Hepatocyte (in vitro differentiated cells): ENCODE results near the gene NDUFB2. TPM values are rescaled to one million over a fixed set of nuclear protein-coding genes. Genes with fewer than 3 reads are reported as not detected.
"Not testable (repeated sequence)": the region's sequence is repeated elsewhere in the genome, so short reads cannot be mapped to it uniquely, and the experiment has no call there.

Source experiments
- DNase-seq: peaks from one replicate; pipeline ENCODE4 v3.0.0-alpha.2; 2016; ENCODE audit warnings: low spot score
- H2AFZ ChIP-seq: fragments of 200-600 bp; sonication (generic); 2 replicates; pipeline ENCODE4 v1.6.0; 2016; ENCODE audit warnings: antibody characterized with exemption, mild to moderate bottlenecking
- H3K27ac ChIP-seq: fragments of 200-600 bp; sonication (generic); 2 replicates; pipeline ENCODE4 v1.5.1; 2016; ENCODE audit warnings: mild to moderate bottlenecking
- H3K27me3 ChIP-seq: fragments of 200-600 bp; sonication (generic); 2 replicates; pipeline ENCODE4 v1.6.1; 2016
- H3K36me3 ChIP-seq: fragments of 200-600 bp; sonication (generic); replicated peaks from 2 replicates; pipeline ENCODE4 v1.5.1; 2016; ENCODE audit warnings: low read depth; ENCODE audit not compliant: insufficient read depth
- H3K4me1 ChIP-seq: fragments of 200-600 bp; sonication (generic); 2 replicates; pipeline ENCODE4 v1.5.1; 2016; ENCODE audit warnings: mild to moderate bottlenecking, moderate library complexity; ENCODE audit not compliant: insufficient read depth
- H3K4me2 ChIP-seq: fragments of 200-600 bp; sonication (generic); 2 replicates; pipeline ENCODE4 v1.6.0; 2016
- H3K4me3 ChIP-seq: fragments of 200-600 bp; sonication (generic); 2 replicates; pipeline ENCODE4 v1.5.1; 2016; ENCODE audit warnings: mild to moderate bottlenecking
- H3K79me2 ChIP-seq: fragments of 200-600 bp; sonication (generic); 2 replicates; pipeline ENCODE4 v1.6.0; 2017; ENCODE audit warnings: mild to moderate bottlenecking
- H3K9me2 ChIP-seq: fragments of 200-600 bp; sonication (generic); replicated peaks from 2 replicates; pipeline ENCODE4 v1.6.0; 2017; ENCODE audit warnings: mild to moderate bottlenecking; ENCODE audit not compliant: insufficient read depth
- H3K9me3 ChIP-seq: fragments of 200-600 bp; sonication (generic); 2 replicates; pipeline ENCODE4 v1.5.1; 2016; ENCODE audit warnings: low read depth, mild to moderate bottlenecking
- H4K20me1 ChIP-seq: fragments of 200-600 bp; sonication (generic); 2 replicates; pipeline ENCODE4 v1.6.0; 2016; ENCODE audit warnings: mild to moderate bottlenecking; ENCODE audit not compliant: insufficient read depth, poor library complexity, severe bottlenecking
- EZH2 ChIP-seq: fragments of 200-600 bp; sonication (generic); IDR thresholded peaks from 2 replicates; pipeline ENCODE4 v1.6.1; 2016; ENCODE audit warnings: antibody characterized with exemption, mild to moderate bottlenecking, borderline replicate concordance
- EZH2phosphoT487 ChIP-seq: fragments of 200-600 bp; sonication (generic); IDR thresholded peaks from one replicate; pipeline ENCODE4 v1.6.1; 2018; ENCODE audit warnings: antibody characterized with exemption, mild to moderate bottlenecking, low read depth, moderate library complexity; ENCODE audit not compliant: unreplicated experiment, severe bottlenecking
- WGBS: methylation state at CpG from one replicate; pipeline ENCODE4 v1.1.6; 2016; ENCODE audit warnings: low lambda C conversion rate; ENCODE audit errors: missing lambda C conversion rate; 5-methylcytosine and 5-hydroxymethylcytosine counted together
- polyA plus RNA-seq: library from polyadenylated mRNA; unstranded; fragments of >200 nt; fragmentation: Nextera tagmentation; extraction: Ambion mirVana; gene quantifications from 2 replicates; pipeline ENCODE4 v1.2.1, GENCODE V29; 2016
- total RNA-seq: library from RNA; depleted of rRNA; stranded (reverse); fragments of >200 nt; gene quantifications from 2 replicates; pipeline ENCODE4 v1.2.3, GENCODE V29; 2014
- TF ChIP-seq, protein P1 (sequence below): fragments of 200-600 bp; sonication (generic); IDR thresholded peaks from 2 replicates; pipeline ENCODE4 v1.5.1; 2016; ENCODE audit warnings: antibody characterized with exemption, mild to moderate bottlenecking; ENCODE audit not compliant: poor library complexity

Gene NDUFB2
- total and polyA plus RNA-seq, 2 experiments from 2014 or later: 372 to 379 TPM

DNA sequence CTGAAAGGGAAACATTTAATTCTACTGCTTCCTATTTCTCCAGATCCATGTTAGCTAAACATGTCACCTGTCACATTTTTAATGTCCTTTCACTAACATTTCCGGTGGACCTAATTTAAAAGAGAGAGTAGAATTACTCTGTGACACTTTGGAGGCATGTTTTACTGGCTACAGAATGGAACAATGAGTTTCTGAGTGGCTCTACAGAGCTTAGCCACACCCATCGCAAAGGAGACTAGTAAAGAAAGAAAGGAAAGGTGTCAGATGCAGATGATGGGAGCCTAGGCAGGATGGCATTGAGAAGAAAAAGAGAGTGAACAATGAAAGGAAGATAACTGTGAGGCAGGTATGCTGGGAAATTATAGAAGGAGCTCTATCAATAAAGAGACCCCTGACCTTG lies 35.9 kb downstream of the NDUFB2 start:
- Histone ChIP-seq H3K4me3 (no peak overlapping the region), H3K36me3 (no peaks in the 10 kb centered on the region), H3K4me1 (no peaks in the 10 kb centered on the region), H3K9me2 (no peaks in the 10 kb centered on the region), H4K20me1 (no peaks in the 10 kb centered on the region), H3K4me2 (no peak overlapping the region), H2AFZ (no peak overlapping the region), H3K27ac (no peak overlapping the region), H3K27me3 (no peaks in the 10 kb centered on the region), H3K79me2 (no peaks in the 10 kb centered on the region), H3K9me3 (no peaks in the 10 kb centered on the region)
- no peak for DNase-seq
- WGBS: 77% methylated on average over 2 of the region's 2 CpGs
- no peak for TF ChIP-seq EZH2
- TF ChIP-seq, protein P1, sequence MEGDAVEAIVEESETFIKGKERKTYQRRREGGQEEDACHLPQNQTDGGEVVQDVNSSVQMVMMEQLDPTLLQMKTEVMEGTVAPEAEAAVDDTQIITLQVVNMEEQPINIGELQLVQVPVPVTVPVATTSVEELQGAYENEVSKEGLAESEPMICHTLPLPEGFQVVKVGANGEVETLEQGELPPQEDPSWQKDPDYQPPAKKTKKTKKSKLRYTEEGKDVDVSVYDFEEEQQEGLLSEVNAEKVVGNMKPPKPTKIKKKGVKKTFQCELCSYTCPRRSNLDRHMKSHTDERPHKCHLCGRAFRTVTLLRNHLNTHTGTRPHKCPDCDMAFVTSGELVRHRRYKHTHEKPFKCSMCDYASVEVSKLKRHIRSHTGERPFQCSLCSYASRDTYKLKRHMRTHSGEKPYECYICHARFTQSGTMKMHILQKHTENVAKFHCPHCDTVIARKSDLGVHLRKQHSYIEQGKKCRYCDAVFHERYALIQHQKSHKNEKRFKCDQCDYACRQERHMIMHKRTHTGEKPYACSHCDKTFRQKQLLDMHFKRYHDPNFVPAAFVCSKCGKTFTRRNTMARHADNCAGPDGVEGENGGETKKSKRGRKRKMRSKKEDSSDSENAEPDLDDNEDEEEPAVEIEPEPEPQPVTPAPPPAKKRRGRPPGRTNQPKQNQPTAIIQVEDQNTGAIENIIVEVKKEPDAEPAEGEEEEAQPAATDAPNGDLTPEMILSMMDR: no peak

DNA sequence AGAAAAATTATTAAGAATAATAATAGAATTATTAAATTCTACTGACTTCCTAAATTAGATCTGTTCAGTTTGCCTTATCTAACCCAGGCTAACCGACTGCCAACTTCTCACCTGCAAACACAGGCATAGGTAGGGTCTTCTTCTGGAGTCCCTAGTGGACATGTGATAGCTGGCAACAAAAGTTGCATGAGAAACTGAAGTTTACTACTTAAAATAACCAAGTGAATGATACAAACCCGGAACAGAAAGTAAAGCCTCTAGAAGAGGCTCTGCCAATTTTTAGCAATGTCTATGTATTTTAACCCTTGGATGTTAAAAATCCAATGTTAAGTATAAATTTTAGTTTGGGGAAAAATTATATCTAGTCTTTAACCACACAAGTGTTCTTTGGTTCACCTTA lies 37.6 kb downstream of the NDUFB2 start:
- H3K27ac ChIP-seq: no peak overlapping the region
- no peaks in the 10 kb centered on the region for H3K79me2 ChIP-seq
- H3K27me3 ChIP-seq: no peaks in the 10 kb centered on the region
- no peak for TF ChIP-seq EZH2phosphoT487
- TF ChIP-seq, protein P1: no peak
- TF ChIP-seq EZH2: no peak
- H2AFZ ChIP-seq: no peak overlapping the region
- H4K20me1 ChIP-seq: no peaks in the 10 kb centered on the region
- H3K4me2 ChIP-seq: no peak overlapping the region
- no peaks in the 10 kb centered on the region for H3K9me3 ChIP-seq
- H3K36me3 ChIP-seq: no peaks in the 10 kb centered on the region
- 87% methylated on average over 2 of the region's 2 CpGs for WGBS
- no peak for DNase-seq
- no peak overlapping the region for H3K4me3 ChIP-seq
- no peaks in the 10 kb centered on the region for H3K4me1 ChIP-seq
- H3K9me2 ChIP-seq: no peaks in the 10 kb centered on the region

DNA sequence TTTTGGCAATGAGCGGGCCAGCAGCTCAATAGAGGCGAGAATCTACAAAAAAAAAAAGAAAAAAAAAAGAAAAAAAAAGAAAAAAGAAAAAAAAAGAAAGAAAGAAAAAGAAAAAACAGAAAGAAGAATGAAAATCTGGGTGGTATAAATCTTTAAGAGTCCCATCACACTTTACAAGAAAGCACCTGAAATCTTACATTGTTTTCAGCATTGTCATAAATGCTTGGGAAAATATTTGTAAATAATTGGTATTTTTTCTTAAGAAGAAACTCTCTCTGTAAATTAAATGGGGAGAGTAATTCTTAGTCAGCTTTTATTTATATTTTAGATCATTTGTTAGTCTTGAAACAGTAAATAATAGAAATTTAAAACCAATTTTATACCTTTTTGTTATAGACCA lies 38.2 kb downstream of the NDUFB2 start:
- WGBS: 100% methylated on average over 2 of the region's 2 CpGs
- Histone ChIP-seq H3K4me3 (no peak overlapping the region), H2AFZ (no peak overlapping the region), H4K20me1 (no peaks in the 10 kb centered on the region), H3K4me2 (no peak overlapping the region), H3K27ac (no peak overlapping the region), H3K27me3 (no peaks in the 10 kb centered on the region), H3K79me2 (no peaks in the 10 kb centered on the region), H3K9me3 (no peaks in the 10 kb centered on the region), H3K36me3 (no peaks in the 10 kb centered on the region), H3K9me2 (no peaks in the 10 kb centered on the region), H3K4me1 (no peaks in the 10 kb centered on the region)
- no peak for DNase-seq
- TF ChIP-seq EZH2: no peak
- no peak for TF ChIP-seq EZH2phosphoT487
- TF ChIP-seq, protein P1: no peak

- TF ChIP-seq, protein P1: no peak
- TF ChIP-seq EZH2: no peak
- TF ChIP-seq EZH2phosphoT487: no peak
- Histone ChIP-seq H3K36me3 (no peaks in the 10 kb centered on the region), H3K4me2 (no peak overlapping the region), H2AFZ (no peak overlapping the region), H3K9me3 (no peaks in the 10 kb centered on the region), H3K79me2 (no peaks in the 10 kb centered on the region), H3K4me3 (no peak overlapping the region), H3K9me2 (no peaks in the 10 kb centered on the region), H4K20me1 (no peaks in the 10 kb centered on the region), H3K4me1 (no peaks in the 10 kb centered on the region), H3K27me3 (no peaks in the 10 kb centered on the region), H3K27ac (no peak overlapping the region)
- DNase-seq: no peak
Measured at GRCh38 chr7:140738280-140738679, 41.8 kb downstream of the NDUFB2 start.

- H3K27ac ChIP-seq, H3K9me2 ChIP-seq, DNase-seq, H3K36me3 ChIP-seq, H2AFZ ChIP-seq, H3K27me3 ChIP-seq, H3K4me3 ChIP-seq, H4K20me1 ChIP-seq, H3K4me1 ChIP-seq, H3K9me3 ChIP-seq, H3K79me2 ChIP-seq, H3K4me2 ChIP-seq: not testable (repeated sequence)
- WGBS: 100% methylated on average over 2 of the region's 4 CpGs
Measured at GRCh38 chr7:140743255-140743654, 46.7 kb downstream of the NDUFB2 start.
